ENCODE results near the gene AGBL1.

The AGBL1 gene

GRCh38 chr15:86759800-86760523 is 680.3 kb downstream of the AGBL1 start:
- Histone ChIP-seq H3K79me1 (ENCODE audit: low read depth, low read length) (no peaks in the 10 kb centered on the region), H4K8ac (ENCODE audit: low read depth, low read length) (no peak overlapping the region), H3K36me3 (replicated peaks in 1 of 2; ENCODE audit: control insufficient read depth in 2 of 2, insufficient read depth in 2 of 2, low read length in 2 of 2) (no peaks in the 10 kb centered on the region), H3K4me2 (ENCODE audit: insufficient read depth, low read length, poor library complexity, severe bottlenecking) (no peak overlapping the region), H2BK12ac (ENCODE audit: low read length) (no peak overlapping the region), H3K27ac (replicated peaks; ENCODE audit: low read length) (no peak overlapping the region), H2AFZ (ENCODE audit: low read length) (no peak overlapping the region), H3K14ac (ENCODE audit: low read length) (no peak overlapping the region), H3K18ac (ENCODE audit: low read length) (no peak overlapping the region), H3K4me3 (ENCODE audit: low read length in 2 of 2) (no peak overlapping the region), H2BK120ac (ENCODE audit: low read depth, low read length) (no peak overlapping the region), H4K91ac (ENCODE audit: low read depth, low read length, poor library complexity) (no peak overlapping the region), H2AK5ac (ENCODE audit: low read depth, low read length) (no peak overlapping the region), H3K27me3 (ENCODE audit: control insufficient read depth in 3 of 3, insufficient read depth in 3 of 3, low read depth in 1 of 3, low read length in 3 of 3) (no peaks in the 10 kb centered on the region), H2BK5ac (ENCODE audit: low read length) (no peak overlapping the region), H3K4ac (ENCODE audit: low read length) (no peak overlapping the region), H3K9ac (ENCODE audit: low read depth, low read length, poor library complexity) (no peak overlapping the region), H3K9me3 (replicated peaks in 1 of 2; ENCODE audit: control insufficient read depth in 2 of 2, insufficient read depth in 1 of 2, low read depth in 1 of 2, low read length in 2 of 2) (no peaks in the 10 kb centered on the region), H2BK15ac (ENCODE audit: low read length) (no peak overlapping the region), H3K23ac (ENCODE audit: low read depth, low read length, poor library complexity) (no peak overlapping the region), H3K4me1 (ENCODE audit: control insufficient read depth in 2 of 2, insufficient read depth in 1 of 2, low read depth in 1 of 2, low read length in 2 of 2) (no peaks in the 10 kb centered on the region)
- no CpG with 5 or more reads among the region's 5 CpGs for WGBS, 2 donors (ENCODE audit: extremely low coverage in 2 of 2, insufficient read length in 2 of 2, insufficient replicate concordance in 1 of 2)
- no peak for DNase-seq (ENCODE audit: low spot score)

- Histone ChIP-seq H3K23ac (ENCODE audit: low read depth, low read length, poor library complexity) (no peak overlapping the region), H4K8ac (ENCODE audit: low read depth, low read length) (no peak overlapping the region), H2BK12ac (ENCODE audit: low read length) (no peak overlapping the region), H3K27me3 (ENCODE audit: control insufficient read depth in 3 of 3, insufficient read depth in 3 of 3, low read depth in 1 of 3, low read length in 3 of 3) (no peaks in the 10 kb centered on the region), H2BK120ac (ENCODE audit: low read depth, low read length) (no peak overlapping the region), H3K14ac (ENCODE audit: low read length) (no peak overlapping the region), H3K4me2 (ENCODE audit: insufficient read depth, low read length, poor library complexity, severe bottlenecking) (no peak overlapping the region), H3K4ac (ENCODE audit: low read length) (no peak overlapping the region), H2BK15ac (ENCODE audit: low read length) (no peak overlapping the region), H3K36me3 (replicated peaks in 1 of 2; ENCODE audit: control insufficient read depth in 2 of 2, insufficient read depth in 2 of 2, low read length in 2 of 2) (no peaks in the 10 kb centered on the region), H3K18ac (ENCODE audit: low read length) (no peak overlapping the region), H4K91ac (ENCODE audit: low read depth, low read length, poor library complexity) (no peak overlapping the region), H3K9me3 (replicated peaks in 1 of 2; ENCODE audit: control insufficient read depth in 2 of 2, insufficient read depth in 1 of 2, low read depth in 1 of 2, low read length in 2 of 2) (no peaks in the 10 kb centered on the region), H3K4me3 (ENCODE audit: low read length in 2 of 2) (no peak overlapping the region), H3K4me1 (ENCODE audit: control insufficient read depth in 2 of 2, insufficient read depth in 1 of 2, low read depth in 1 of 2, low read length in 2 of 2) (no peaks in the 10 kb centered on the region), H3K79me1 (ENCODE audit: low read depth, low read length) (no peaks in the 10 kb centered on the region), H3K27ac (replicated peaks; ENCODE audit: low read length) (no peak overlapping the region), H2AFZ (ENCODE audit: low read length) (no peak overlapping the region), H3K9ac (ENCODE audit: low read depth, low read length, poor library complexity) (no peak overlapping the region), H2AK5ac (ENCODE audit: low read depth, low read length) (no peak overlapping the region), H2BK5ac (ENCODE audit: low read length) (no peak overlapping the region)
- no peak for DNase-seq (ENCODE audit: low spot score)
- no CpG with 5 or more reads among the region's 2 CpGs for WGBS, 2 donors (ENCODE audit: extremely low coverage in 2 of 2, insufficient read length in 2 of 2, insufficient replicate concordance in 1 of 2)
Observed at GRCh38 chr15:86762874-86763273, 683.2 kb downstream of the AGBL1 start.

GRCh38 chr15:86764021-86764420 is 684.4 kb downstream of the AGBL1 start:
- no peak overlapping the region for H3K18ac ChIP-seq (ENCODE audit: low read length)
- WGBS, 2 donors (ENCODE audit: extremely low coverage in 2 of 2, insufficient read length in 2 of 2, insufficient replicate concordance in 1 of 2) = 100% methylated on average over 1 of the region's 3 CpGs; no CpG with 5 or more reads in 1 of the 2 donors
- H3K23ac ChIP-seq (ENCODE audit: low read depth, low read length, poor library complexity) = no peak overlapping the region
- no peak overlapping the region for H3K4me3 ChIP-seq (ENCODE audit: low read length in 2 of 2)
- H3K9ac ChIP-seq (ENCODE audit: low read depth, low read length, poor library complexity) = no peak overlapping the region
- no peak overlapping the region for H2AFZ ChIP-seq (ENCODE audit: low read length)
- DNase-seq (ENCODE audit: low spot score) = no peak
- H2AK5ac ChIP-seq (ENCODE audit: low read depth, low read length) = no peak overlapping the region
- no peak overlapping the region for H2BK5ac ChIP-seq (ENCODE audit: low read length)
- H3K27ac ChIP-seq (replicated peaks; ENCODE audit: low read length) = no peak overlapping the region
- H2BK12ac ChIP-seq (ENCODE audit: low read length) = no peak overlapping the region
- peaks cover 0 to 2% of the 10 kb centered on the region in 2 donors for H3K4me1 ChIP-seq (ENCODE audit: control insufficient read depth in 2 of 2, insufficient read depth in 1 of 2, low read depth in 1 of 2, low read length in 2 of 2)
- H2BK15ac ChIP-seq (ENCODE audit: low read length) = no peak overlapping the region
- no peak overlapping the region for H3K4ac ChIP-seq (ENCODE audit: low read length)
- no peak overlapping the region for H2BK120ac ChIP-seq (ENCODE audit: low read depth, low read length)
- H3K36me3 ChIP-seq (replicated peaks in 1 of 2; ENCODE audit: control insufficient read depth in 2 of 2, insufficient read depth in 2 of 2, low read length in 2 of 2) = no peaks in the 10 kb centered on the region
- H3K27me3 ChIP-seq (ENCODE audit: control insufficient read depth in 3 of 3, insufficient read depth in 3 of 3, low read depth in 1 of 3, low read length in 3 of 3) = no peaks in the 10 kb centered on the region
- no peak overlapping the region for H4K91ac ChIP-seq (ENCODE audit: low read depth, low read length, poor library complexity)
- no peaks in the 10 kb centered on the region for H3K9me3 ChIP-seq (replicated peaks in 1 of 2; ENCODE audit: control insufficient read depth in 2 of 2, insufficient read depth in 1 of 2, low read depth in 1 of 2, low read length in 2 of 2)
- H3K4me2 ChIP-seq (ENCODE audit: insufficient read depth, low read length, poor library complexity, severe bottlenecking) = no peak overlapping the region
- no peaks in the 10 kb centered on the region for H3K79me1 ChIP-seq (ENCODE audit: low read depth, low read length)
- H3K14ac ChIP-seq (ENCODE audit: low read length) = no peak overlapping the region
- no peak overlapping the region for H4K8ac ChIP-seq (ENCODE audit: low read depth, low read length)

- Histone ChIP-seq H3K4ac (ENCODE audit: low read length) (no peak overlapping the region), H2BK120ac (ENCODE audit: low read depth, low read length) (no peak overlapping the region), H3K4me2 (ENCODE audit: insufficient read depth, low read length, poor library complexity, severe bottlenecking) (no peak overlapping the region), H3K14ac (ENCODE audit: low read length) (no peak overlapping the region), H3K4me1 (ENCODE audit: control insufficient read depth in 2 of 2, insufficient read depth in 1 of 2, low read depth in 1 of 2, low read length in 2 of 2) (peaks cover 0 to 2% of the 10 kb centered on the region in 2 donors), H3K9me3 (replicated peaks in 1 of 2; ENCODE audit: control insufficient read depth in 2 of 2, insufficient read depth in 1 of 2, low read depth in 1 of 2, low read length in 2 of 2) (no peaks in the 10 kb centered on the region), H2AK5ac (ENCODE audit: low read depth, low read length) (no peak overlapping the region), H2BK5ac (ENCODE audit: low read length) (no peak overlapping the region), H3K27me3 (ENCODE audit: control insufficient read depth in 3 of 3, insufficient read depth in 3 of 3, low read depth in 1 of 3, low read length in 3 of 3) (no peaks in the 10 kb centered on the region), H3K27ac (replicated peaks; ENCODE audit: low read length) (no peak overlapping the region), H3K4me3 (ENCODE audit: low read length in 2 of 2) (no peak overlapping the region), H2AFZ (ENCODE audit: low read length) (no peak overlapping the region), H3K9ac (ENCODE audit: low read depth, low read length, poor library complexity) (no peak overlapping the region), H4K91ac (ENCODE audit: low read depth, low read length, poor library complexity) (no peak overlapping the region), H3K36me3 (replicated peaks in 1 of 2; ENCODE audit: control insufficient read depth in 2 of 2, insufficient read depth in 2 of 2, low read length in 2 of 2) (no peaks in the 10 kb centered on the region), H3K18ac (ENCODE audit: low read length) (no peak overlapping the region), H4K8ac (ENCODE audit: low read depth, low read length) (no peak overlapping the region), H3K23ac (ENCODE audit: low read depth, low read length, poor library complexity) (no peak overlapping the region), H3K79me1 (ENCODE audit: low read depth, low read length) (no peaks in the 10 kb centered on the region), H2BK15ac (ENCODE audit: low read length) (no peak overlapping the region), H2BK12ac (ENCODE audit: low read length) (no peak overlapping the region)
- WGBS, 2 donors (ENCODE audit: extremely low coverage in 2 of 2, insufficient read length in 2 of 2, insufficient replicate concordance in 1 of 2) = no CpG with 5 or more reads among the region's 5 CpGs
- no peak for DNase-seq (ENCODE audit: low spot score)
Observed at GRCh38 chr15:86765281-86765680, 685.6 kb downstream of the AGBL1 start.
